Measurements from ENCODE around the gene ATG9A.

DNA sequence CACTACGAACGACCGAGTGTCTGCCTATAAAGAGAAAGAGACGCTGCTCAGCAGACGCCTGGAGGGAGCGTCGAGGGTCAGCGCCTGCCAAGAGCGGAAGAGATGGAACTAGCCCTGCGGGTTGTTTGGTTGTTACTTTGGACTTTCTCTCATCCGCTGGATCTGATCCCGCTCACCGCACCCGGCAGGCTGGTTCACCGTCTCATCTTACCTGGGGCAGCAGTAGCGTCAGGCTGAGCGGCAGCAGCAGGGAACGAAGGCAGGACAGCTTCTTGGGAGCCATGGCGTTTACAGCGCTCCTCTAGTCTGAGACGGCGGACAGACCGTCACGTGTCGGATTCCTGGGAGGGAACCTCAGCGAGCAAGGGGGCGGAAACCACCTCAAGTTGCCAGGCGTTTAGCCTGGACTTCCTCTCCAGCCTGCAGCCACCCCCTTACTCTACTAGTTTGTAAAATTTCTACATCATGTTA, 13.9 kb upstream of the ATG9A start:
- TF ChIP-seq, protein P1, sequence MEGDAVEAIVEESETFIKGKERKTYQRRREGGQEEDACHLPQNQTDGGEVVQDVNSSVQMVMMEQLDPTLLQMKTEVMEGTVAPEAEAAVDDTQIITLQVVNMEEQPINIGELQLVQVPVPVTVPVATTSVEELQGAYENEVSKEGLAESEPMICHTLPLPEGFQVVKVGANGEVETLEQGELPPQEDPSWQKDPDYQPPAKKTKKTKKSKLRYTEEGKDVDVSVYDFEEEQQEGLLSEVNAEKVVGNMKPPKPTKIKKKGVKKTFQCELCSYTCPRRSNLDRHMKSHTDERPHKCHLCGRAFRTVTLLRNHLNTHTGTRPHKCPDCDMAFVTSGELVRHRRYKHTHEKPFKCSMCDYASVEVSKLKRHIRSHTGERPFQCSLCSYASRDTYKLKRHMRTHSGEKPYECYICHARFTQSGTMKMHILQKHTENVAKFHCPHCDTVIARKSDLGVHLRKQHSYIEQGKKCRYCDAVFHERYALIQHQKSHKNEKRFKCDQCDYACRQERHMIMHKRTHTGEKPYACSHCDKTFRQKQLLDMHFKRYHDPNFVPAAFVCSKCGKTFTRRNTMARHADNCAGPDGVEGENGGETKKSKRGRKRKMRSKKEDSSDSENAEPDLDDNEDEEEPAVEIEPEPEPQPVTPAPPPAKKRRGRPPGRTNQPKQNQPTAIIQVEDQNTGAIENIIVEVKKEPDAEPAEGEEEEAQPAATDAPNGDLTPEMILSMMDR (IDR thresholded peaks at IDR 0.05) = no peak
- TF ChIP-seq EP300 (IDR thresholded peaks at IDR 0.05) (no peak), POLR2A (IDR thresholded peaks at IDR 0.05) (no peak)
